IPS-18a (cell line): ENCODE results near the gene UBE2O.
A peak's percentile ranks its signal among the peaks of the same experiment; 100 is the strongest.
"Not testable (repeated sequence)": the region's sequence is repeated elsewhere in the genome, so short reads cannot be mapped to it uniquely, and the experiment has no call there.

Source experiments
- H3K27ac ChIP-seq: one replicate; pipeline ENCODE4 v1.5.1; 2013; ENCODE audit warnings: low read length
- H3K27me3 ChIP-seq: one replicate; pipeline ENCODE4 v1.6.1; 2013; ENCODE audit warnings: mild to moderate bottlenecking, low read length; ENCODE audit not compliant: control insufficient read depth, insufficient read depth
- H3K36me3 ChIP-seq: one replicate; pipeline ENCODE4 v1.6.1; 2013; ENCODE audit warnings: low read depth, low read length; ENCODE audit not compliant: control insufficient read depth
- H3K4me1 ChIP-seq: one replicate; pipeline ENCODE4 v1.6.1; 2013; ENCODE audit warnings: low read depth, low read length; ENCODE audit not compliant: control insufficient read depth
- H3K4me3 ChIP-seq: one replicate; pipeline ENCODE4 v1.5.1; 2013; ENCODE audit warnings: low read length
- H3K9ac ChIP-seq: one replicate; pipeline ENCODE4 v1.6.1; 2013; ENCODE audit warnings: mild to moderate bottlenecking, low read length, moderate library complexity
- H3K9me3 ChIP-seq: one replicate; pipeline ENCODE4 v1.6.1; 2013; ENCODE audit warnings: low read depth, low read length; ENCODE audit not compliant: control insufficient read depth

The UBE2O gene

DNA sequence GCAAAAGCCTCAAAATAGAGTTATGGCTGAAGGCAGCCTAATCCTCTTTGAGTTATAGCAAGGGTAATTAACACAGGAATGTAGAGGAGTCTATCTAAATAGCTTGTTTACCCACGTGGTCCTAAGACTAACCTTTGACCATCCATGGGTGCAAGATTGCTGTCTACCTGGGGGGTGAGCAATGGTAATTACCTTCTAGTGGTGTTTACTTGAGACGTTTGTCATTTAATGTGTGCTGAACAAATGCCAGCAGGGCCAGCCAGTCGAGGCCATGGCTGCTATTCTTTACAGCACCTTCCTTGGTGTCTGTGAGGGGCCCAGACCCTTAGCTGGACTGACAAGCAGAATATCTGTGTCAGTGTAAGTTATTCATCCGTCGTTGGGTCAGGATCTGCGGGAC is 85.3 kb downstream of the UBE2O start:
- no peaks in the 10 kb centered on the region for H3K27me3 ChIP-seq
- no peaks in the 10 kb centered on the region for H3K36me3 ChIP-seq
- H3K9ac ChIP-seq = no peak overlapping the region
- H3K9me3 ChIP-seq = no peaks in the 10 kb centered on the region
- no peak overlapping the region for H3K4me3 ChIP-seq
- H3K27ac ChIP-seq = no peak overlapping the region
- no peaks in the 10 kb centered on the region for H3K4me1 ChIP-seq

DNA sequence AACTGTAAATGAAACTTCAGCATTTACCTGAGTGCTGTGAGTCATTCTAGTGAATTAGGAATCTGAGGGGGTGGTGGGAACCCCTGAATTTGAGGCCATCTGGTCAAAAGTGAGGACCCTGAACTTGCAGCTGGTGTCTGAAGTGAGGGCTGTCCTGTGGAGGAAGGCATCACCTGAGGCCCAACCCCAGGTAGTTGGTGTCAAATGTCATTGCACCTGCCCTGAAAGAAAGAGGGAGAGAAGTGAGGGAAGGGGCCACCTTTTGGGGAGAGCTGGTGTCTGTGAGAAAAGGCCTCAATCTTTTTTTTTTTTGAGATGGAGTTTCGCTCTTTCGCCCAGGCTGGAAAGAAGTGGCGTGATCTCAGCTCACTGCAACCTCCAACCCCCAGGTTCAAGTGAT is 86.7 kb downstream of the UBE2O start:
- Histone ChIP-seq H3K27ac (no peak overlapping the region), H3K27me3 (no peaks in the 10 kb centered on the region), H3K4me1 (no peaks in the 10 kb centered on the region), H3K9ac (no peak overlapping the region), H3K36me3 (no peaks in the 10 kb centered on the region), H3K4me3 (no peak overlapping the region), H3K9me3 (no peaks in the 10 kb centered on the region)

DNA sequence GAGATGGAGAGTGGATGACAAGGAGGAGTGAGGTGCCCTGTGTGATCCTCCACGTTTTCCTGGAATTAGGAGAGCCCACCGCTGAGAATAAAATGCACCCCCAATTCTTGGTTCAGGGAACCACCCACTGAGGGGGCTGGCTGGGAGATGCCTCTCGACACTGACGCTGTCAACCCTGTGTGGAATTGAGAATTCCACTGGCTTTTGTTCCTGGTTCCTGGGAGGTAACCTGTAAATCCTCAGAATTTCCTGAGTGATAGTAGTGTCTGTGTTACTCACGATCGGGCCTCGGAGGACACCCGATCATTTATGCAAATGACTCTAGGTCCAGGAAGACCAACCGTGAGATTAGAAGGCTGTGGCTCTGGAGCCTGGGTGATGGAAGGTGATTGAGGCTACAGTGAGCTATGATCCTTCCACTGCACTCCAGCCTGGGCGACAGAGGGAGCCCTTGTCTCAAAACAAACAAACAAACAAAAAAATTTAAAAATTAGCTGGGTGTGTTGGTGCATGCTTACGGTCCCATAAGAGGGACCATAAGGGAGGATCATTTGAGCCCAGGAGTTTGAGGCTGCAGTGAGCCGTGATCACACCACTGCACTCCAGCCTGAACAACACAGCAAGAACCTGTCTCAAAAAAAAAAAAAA is 87.6 kb downstream of the UBE2O start:
- Histone ChIP-seq H3K9ac (no peak overlapping the region), H3K27ac (no peak overlapping the region), H3K36me3 (no peaks in the 10 kb centered on the region), H3K4me1 (no peaks in the 10 kb centered on the region), H3K27me3 (no peaks in the 10 kb centered on the region), H3K9me3 (no peaks in the 10 kb centered on the region), H3K4me3 (no peak overlapping the region)

DNA sequence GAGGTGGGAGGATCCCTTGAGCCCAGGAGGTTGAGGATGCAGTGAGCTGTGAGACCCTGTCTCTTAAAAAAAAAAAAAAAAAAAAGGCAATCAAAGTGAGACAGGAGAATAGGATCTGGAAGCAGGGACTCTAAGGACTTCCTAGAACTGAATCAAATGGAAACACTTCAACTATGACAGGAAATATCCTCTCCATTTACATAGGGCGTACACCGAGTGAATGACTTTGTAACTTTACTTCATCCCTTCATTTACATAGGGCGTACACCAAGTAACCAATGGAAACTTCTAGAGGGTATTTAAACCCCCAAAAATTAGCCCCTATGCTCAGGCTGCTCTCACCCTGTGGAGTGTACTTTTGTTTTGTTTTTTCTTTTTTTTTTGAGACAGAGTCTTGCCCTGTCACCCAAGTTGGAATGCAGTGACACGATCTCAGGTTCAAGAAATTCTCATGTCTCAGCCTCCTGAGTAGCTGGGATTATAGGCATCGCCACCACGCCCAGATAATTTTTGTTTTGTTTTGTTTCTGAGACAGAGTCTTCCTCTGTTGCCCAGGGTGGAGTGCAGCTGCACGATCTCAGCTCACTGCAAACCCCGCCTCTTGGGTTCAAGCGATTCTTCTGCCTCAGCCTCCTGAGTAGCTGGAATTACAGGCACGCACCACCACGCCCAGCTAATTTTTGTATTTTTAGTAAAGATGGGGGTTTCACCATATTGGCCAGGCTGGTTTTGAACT is 89.7 kb downstream of the UBE2O start:
- Histone ChIP-seq H3K9me3 (no peaks in the 10 kb centered on the region), H3K4me1 (no peaks in the 10 kb centered on the region), H3K27ac (no peak overlapping the region), H3K4me3 (no peak overlapping the region), H3K9ac (no peak overlapping the region), H3K36me3 (no peaks in the 10 kb centered on the region), H3K27me3 (no peaks in the 10 kb centered on the region)

DNA sequence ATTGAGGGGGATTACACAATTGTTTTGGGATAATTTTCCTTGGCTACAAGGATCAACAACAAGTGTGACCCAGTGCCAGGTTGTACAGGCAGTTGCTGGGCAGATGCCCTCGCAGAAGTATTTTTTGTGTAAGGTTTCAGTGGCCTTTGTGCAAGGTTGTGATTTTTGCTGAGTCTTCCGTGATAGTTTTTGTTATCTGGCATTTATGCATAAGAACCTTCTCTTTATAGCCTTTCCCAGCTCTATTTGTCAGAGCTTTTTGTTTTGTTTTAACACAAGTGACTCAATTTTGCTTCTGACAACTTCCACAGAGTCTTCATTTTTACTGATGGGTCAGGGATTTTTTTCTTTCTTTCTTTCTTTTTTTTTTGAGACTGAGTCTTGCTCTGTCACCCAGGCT is 92.5 kb downstream of the UBE2O start:
- no peak overlapping the region for H3K9ac ChIP-seq
- no peaks in the 10 kb centered on the region for H3K4me1 ChIP-seq
- H3K27ac ChIP-seq = no peak overlapping the region
- H3K36me3 ChIP-seq = no peaks in the 10 kb centered on the region
- H3K9me3 ChIP-seq = no peaks in the 10 kb centered on the region
- H3K27me3 ChIP-seq = no peaks in the 10 kb centered on the region
- no peak overlapping the region for H3K4me3 ChIP-seq

DNA sequence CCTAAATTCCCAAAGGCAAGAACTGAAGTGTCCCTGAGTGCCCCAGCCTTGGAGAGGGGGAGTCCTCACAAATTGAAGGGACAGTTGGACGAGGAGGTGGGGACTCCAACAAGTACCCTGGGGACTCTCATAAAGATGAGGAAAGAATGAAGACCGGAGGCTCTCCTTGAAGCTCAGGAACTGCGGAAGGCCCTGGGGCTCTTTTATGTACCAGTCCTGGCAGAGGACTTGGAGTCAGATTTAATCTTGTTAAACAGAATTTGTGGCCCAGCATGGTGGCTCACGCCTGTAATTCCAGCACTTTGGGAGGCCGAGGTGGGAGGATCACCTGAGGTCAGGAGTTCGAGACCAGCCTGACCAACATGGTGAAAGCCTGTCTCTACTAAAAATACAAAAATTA is 93.2 kb downstream of the UBE2O start:
- H3K9ac ChIP-seq, H3K4me3 ChIP-seq, H3K27ac ChIP-seq, H3K4me1 ChIP-seq, H3K36me3 ChIP-seq, H3K9me3 ChIP-seq, H3K27me3 ChIP-seq: not testable (repeated sequence)

DNA sequence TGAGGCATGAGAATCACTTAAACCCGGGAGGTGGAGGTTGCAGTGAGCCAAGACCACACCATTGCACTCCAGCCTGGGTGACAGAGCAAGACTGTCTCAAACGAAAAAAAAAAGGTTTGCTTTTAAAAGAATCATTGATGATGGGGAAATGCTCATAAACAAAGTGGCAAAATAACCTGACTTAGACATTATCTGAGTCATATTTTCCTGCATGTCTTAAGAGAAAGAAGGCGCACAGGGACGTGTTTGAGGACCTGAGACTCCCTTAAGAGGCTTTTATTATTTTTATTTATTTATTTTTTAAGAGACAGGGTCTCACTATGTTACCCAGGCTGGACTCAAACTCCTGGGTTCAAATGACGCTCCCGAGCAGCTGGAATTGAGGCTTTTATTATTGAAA is 93.6 kb downstream of the UBE2O start:
- no peak overlapping the region for H3K9ac ChIP-seq
- no peaks in the 10 kb centered on the region for H3K36me3 ChIP-seq
- H3K4me3 ChIP-seq = no peak overlapping the region
- no peaks in the 10 kb centered on the region for H3K9me3 ChIP-seq
- H3K27me3 ChIP-seq = no peaks in the 10 kb centered on the region
- peaks cover 1% of the 10 kb centered on the region for H3K4me1 ChIP-seq
- no peak overlapping the region for H3K27ac ChIP-seq

DNA sequence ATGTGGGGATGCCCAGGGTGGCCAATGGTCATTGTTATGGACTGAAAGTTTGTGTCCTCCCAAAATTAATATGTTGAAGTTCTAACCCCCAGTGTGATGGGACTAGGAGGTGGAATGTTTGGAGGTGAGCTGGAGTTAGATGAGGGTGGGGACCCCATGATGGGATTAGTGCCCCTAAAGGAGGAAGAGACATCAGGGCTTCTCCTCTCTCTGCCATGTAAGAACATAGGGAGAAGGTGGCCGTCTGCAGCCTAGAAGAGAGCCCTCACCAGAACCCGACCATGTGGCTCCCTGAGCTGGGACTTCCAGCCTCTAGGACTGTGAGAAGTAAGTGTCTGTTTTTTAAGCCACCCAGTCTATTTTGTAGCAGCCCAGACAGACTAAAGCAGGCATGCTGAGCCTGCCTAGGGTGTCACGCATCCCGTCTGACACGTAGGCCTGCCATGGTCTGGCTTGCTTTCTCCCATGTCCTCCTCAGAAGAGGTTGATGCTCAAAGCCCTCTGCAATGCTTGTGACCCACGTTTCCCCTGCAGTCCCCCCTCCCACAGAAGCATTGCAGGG is 95.3 kb downstream of the UBE2O start:
- Histone ChIP-seq H3K9ac (no peak overlapping the region), H3K4me1 (peaks cover 3% of the 10 kb centered on the region), H3K27ac (no peak overlapping the region), H3K4me3 (no peak overlapping the region), H3K9me3 (no peaks in the 10 kb centered on the region), H3K36me3 (no peaks in the 10 kb centered on the region), H3K27me3 (no peaks in the 10 kb centered on the region)

DNA sequence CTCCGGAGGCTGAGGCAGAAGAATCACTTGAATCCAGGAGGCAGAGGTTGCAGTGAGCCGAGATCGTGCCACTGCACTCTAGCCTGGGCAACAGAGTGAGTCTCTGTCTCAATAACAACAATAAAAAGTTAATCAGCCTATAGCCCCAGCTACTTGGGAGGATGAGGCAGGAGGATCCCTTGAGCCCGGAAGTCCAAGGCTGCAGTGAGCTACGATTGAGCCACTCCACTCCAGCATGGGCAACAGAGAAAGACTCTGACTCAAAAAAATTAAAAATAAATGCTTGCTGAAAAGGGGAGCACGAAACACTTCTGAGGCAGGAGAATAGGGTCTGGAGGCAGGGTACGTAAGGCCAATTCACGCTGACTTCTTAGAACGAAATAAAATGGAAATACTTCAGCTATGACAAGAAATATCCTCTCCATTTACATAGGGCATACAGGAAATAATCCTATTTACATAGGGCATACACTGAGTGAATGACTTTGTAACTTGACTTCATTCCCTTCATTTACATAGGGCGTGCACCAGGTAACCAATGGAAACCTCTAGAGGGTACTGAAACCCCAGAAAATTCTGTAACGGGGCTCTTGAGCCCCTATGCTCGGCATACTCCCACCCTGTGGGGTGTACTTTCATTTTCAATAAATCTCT is 96.0 kb downstream of the UBE2O start:
- H3K9me3 ChIP-seq = no peaks in the 10 kb centered on the region
- H3K27ac ChIP-seq = no peak overlapping the region
- H3K4me3 ChIP-seq = no peak overlapping the region
- H3K9ac ChIP-seq = no peak overlapping the region
- H3K27me3 ChIP-seq = no peaks in the 10 kb centered on the region
- peaks cover 3% of the 10 kb centered on the region for H3K4me1 ChIP-seq
- no peaks in the 10 kb centered on the region for H3K36me3 ChIP-seq

DNA sequence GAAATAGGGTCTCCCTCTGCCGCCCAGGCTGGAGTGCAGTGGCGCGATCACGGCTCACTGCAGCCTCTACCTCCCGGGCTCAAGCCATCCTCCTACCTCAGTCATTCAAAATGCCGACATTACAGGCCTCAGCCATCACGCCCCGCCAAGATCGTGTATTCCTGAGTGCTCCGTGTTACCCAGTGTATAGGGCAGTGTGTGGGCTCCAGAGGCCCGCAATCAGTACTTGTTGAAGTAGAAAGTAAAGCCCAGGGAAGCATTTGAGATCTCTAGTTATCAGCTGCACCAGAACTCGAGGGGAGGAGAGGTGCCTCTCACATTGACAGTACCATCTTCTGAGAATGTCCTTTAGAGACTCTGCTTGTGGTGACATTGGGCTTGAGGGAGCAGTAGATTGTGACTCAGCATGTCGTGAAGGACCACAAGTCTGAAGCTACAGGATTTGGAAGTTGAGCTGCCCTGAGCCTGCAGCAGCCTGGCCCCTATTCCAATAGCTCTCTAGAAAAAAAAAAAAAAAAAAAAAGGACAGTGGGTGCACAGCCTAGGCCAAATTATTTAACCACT is 98.1 kb downstream of the UBE2O start:
- peaks cover 3% of the 10 kb centered on the region for H3K4me1 ChIP-seq
- H3K27ac ChIP-seq = no peak overlapping the region
- H3K4me3 ChIP-seq = peak overlapping the region; percentile 77
- H3K36me3 ChIP-seq = no peaks in the 10 kb centered on the region
- H3K9me3 ChIP-seq = no peaks in the 10 kb centered on the region
- no peaks in the 10 kb centered on the region for H3K27me3 ChIP-seq
- H3K9ac ChIP-seq = no peak overlapping the region

DNA sequence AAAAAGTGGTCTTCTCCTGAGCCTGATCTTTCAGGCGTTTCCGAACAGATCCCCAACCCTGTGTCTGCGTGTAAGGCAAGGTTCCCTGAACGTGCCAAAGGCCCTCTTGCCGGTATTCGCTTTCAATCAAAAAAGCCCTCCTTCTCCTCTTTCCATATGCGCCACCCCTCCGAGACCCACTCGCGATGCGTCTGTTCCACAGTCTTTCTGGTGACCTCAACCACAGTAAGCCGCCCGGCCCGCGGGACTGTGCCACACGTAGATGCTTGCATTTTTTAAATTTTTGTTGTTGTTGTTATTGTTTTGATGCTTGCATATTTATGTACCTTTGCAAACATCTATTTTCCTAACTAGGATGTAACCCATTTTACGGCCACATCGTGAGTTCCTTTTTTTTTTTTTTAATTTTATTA is 98.6 kb downstream of the UBE2O start:
- no peaks in the 10 kb centered on the region for H3K9me3 ChIP-seq
- no peak overlapping the region for H3K27ac ChIP-seq
- H3K4me3 ChIP-seq = peak overlapping the region; percentile 77

More for the DNA sequence above, 98.6 kb downstream of the UBE2O start:
- Histone ChIP-seq H3K36me3 (no peaks in the 10 kb centered on the region), H3K27me3 (no peaks in the 10 kb centered on the region), H3K9ac (peak overlapping the region; percentile 93), H3K4me1 (peaks cover 3% of the 10 kb centered on the region)
